Measurements from ENCODE around the gene MED12L.

DNA sequence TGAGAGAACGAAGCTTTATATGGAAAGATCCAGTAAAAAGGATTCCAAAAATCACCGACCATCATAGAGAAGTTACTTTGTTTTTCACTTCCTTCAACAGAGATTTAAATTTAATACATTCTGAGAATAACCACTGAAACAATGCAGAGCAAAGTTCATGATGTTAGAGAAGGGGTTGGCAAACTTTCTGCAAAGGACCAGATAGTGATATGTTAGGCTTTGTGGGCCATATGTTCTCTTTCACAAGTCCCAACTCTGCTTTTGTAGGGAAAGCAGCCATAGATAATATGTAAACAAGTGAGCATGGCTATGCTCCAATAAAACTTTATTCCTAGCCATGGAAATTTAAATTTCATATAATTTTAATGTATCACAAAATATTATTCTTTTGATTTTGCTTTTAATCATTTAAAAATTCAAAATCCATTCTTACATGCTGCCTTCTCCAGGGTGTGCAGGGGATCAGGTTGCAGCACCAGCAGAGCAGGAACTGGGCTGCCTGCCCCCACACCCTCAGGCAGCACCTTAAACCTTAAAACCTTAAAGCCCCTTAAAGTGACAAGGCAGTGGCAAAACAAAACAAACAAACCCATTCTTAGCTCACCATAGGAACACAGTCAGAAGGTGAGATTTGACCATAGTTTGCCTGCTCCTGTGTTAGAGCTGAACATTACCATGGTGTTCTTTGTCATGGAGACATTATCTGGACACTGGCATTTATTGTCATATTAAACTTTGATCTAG lies 392.3 kb downstream of the MED12L start:
- no peak for TF ChIP-seq FOSL2 (IDR thresholded peaks at IDR 0.05; ENCODE audit: borderline replicate concordance, low read depth)
- TF ChIP-seq EP300 (IDR thresholded peaks at IDR 0.05; ENCODE audit: borderline replicate concordance in 1 of 2, low read depth in 1 of 2, low read length in 1 of 2), result no peak
- TF ChIP-seq FOXM1 (IDR thresholded peaks at IDR 0.05; ENCODE audit: low read depth), result no peak
- no peak for TF ChIP-seq YY1 (IDR thresholded peaks at IDR 0.05; ENCODE audit: low read depth)
- TF ChIP-seq, protein P1, sequence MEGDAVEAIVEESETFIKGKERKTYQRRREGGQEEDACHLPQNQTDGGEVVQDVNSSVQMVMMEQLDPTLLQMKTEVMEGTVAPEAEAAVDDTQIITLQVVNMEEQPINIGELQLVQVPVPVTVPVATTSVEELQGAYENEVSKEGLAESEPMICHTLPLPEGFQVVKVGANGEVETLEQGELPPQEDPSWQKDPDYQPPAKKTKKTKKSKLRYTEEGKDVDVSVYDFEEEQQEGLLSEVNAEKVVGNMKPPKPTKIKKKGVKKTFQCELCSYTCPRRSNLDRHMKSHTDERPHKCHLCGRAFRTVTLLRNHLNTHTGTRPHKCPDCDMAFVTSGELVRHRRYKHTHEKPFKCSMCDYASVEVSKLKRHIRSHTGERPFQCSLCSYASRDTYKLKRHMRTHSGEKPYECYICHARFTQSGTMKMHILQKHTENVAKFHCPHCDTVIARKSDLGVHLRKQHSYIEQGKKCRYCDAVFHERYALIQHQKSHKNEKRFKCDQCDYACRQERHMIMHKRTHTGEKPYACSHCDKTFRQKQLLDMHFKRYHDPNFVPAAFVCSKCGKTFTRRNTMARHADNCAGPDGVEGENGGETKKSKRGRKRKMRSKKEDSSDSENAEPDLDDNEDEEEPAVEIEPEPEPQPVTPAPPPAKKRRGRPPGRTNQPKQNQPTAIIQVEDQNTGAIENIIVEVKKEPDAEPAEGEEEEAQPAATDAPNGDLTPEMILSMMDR (IDR thresholded peaks at IDR 0.05), result no peak
- TF ChIP-seq CHD2 (IDR thresholded peaks at IDR 0.05; ENCODE audit: low read length, partially characterized antibody), result no peak
- no peak for TF ChIP-seq MEF2A (IDR thresholded peaks at IDR 0.05; ENCODE audit: borderline replicate concordance, low read depth)
- no peak for TF ChIP-seq SIN3A (IDR thresholded peaks at IDR 0.05; ENCODE audit: borderline replicate concordance, low read depth, low read length)
- TF ChIP-seq, protein P2, sequence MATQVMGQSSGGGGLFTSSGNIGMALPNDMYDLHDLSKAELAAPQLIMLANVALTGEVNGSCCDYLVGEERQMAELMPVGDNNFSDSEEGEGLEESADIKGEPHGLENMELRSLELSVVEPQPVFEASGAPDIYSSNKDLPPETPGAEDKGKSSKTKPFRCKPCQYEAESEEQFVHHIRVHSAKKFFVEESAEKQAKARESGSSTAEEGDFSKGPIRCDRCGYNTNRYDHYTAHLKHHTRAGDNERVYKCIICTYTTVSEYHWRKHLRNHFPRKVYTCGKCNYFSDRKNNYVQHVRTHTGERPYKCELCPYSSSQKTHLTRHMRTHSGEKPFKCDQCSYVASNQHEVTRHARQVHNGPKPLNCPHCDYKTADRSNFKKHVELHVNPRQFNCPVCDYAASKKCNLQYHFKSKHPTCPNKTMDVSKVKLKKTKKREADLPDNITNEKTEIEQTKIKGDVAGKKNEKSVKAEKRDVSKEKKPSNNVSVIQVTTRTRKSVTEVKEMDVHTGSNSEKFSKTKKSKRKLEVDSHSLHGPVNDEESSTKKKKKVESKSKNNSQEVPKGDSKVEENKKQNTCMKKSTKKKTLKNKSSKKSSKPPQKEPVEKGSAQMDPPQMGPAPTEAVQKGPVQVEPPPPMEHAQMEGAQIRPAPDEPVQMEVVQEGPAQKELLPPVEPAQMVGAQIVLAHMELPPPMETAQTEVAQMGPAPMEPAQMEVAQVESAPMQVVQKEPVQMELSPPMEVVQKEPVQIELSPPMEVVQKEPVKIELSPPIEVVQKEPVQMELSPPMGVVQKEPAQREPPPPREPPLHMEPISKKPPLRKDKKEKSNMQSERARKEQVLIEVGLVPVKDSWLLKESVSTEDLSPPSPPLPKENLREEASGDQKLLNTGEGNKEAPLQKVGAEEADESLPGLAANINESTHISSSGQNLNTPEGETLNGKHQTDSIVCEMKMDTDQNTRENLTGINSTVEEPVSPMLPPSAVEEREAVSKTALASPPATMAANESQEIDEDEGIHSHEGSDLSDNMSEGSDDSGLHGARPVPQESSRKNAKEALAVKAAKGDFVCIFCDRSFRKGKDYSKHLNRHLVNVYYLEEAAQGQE (IDR thresholded peaks at IDR 0.05; ENCODE audit: low read depth, low read length), result no peak
- TF ChIP-seq RAD21 (IDR thresholded peaks at IDR 0.05; ENCODE audit: low read length), result no peak
- TF ChIP-seq EZH2phosphoT487 (IDR thresholded peaks at IDR 0.05; ENCODE audit: borderline replicate concordance, low read depth), result no peak
- TF ChIP-seq, protein P3, sequence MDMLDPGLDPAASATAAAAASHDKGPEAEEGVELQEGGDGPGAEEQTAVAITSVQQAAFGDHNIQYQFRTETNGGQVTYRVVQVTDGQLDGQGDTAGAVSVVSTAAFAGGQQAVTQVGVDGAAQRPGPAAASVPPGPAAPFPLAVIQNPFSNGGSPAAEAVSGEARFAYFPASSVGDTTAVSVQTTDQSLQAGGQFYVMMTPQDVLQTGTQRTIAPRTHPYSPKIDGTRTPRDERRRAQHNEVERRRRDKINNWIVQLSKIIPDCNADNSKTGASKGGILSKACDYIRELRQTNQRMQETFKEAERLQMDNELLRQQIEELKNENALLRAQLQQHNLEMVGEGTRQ (IDR thresholded peaks at IDR 0.05; ENCODE audit: borderline replicate concordance, low read depth, low read length), result no peak
- no peak for TF ChIP-seq FOXJ3 (CRISPR knock-in tag; IDR thresholded peaks at IDR 0.05)

Measured in SK-N-SH (cell line).